Transverse colon (tissue), 4 donors: ENCODE results near the gene DENND1A. TPM values are rescaled to one million over a fixed set of nuclear protein-coding genes. Genes with fewer than 3 reads are reported as not detected.

Experiments used
- DNase-seq: peaks from one replicate; pipeline ENCODE4 v3.0.0-alpha.2; 2019
- H3K27ac ChIP-seq, 4 donors: fragments of 200-600 bp; sonication (generic); 2 replicates each; pipeline ENCODE4 v1.5.1; 2016 to 2018; ENCODE audit warnings: inconsistent platforms in 4 of 4
- H3K27me3 ChIP-seq: fragments of 200-600 bp; sonication (generic); 2 replicates; pipeline ENCODE4 v1.5.1; 2017; ENCODE audit warnings: inconsistent platforms
- H3K36me3 ChIP-seq, 4 donors: fragments of 200-600 bp; sonication (generic); 2 replicates each; pipeline ENCODE4 v1.5.1; 2017 to 2019; ENCODE audit warnings: inconsistent platforms in 4 of 4
- H3K4me1 ChIP-seq, 4 donors: fragments of 200-600 bp; sonication (generic); 2 replicates each; pipeline ENCODE4 v1.5.1; 2017 to 2020; ENCODE audit warnings: inconsistent platforms in 4 of 4
- H3K4me3 ChIP-seq, 4 donors: fragments of 200-600 bp; sonication (generic); 1 replicate in 1 of 4; 2 replicates in 3 of 4; pipeline versions ENCODE4 v1.5.1 to v1.6.1; 2017 to 2019; ENCODE audit warnings: inconsistent platforms in 4 of 4
- H3K9me3 ChIP-seq, 2 donors: fragments of 200-600 bp; sonication (generic); 2 replicates each; pipeline ENCODE4 v1.5.1; 2017 to 2019; ENCODE audit warnings: inconsistent platforms in 2 of 2
- CTCF ChIP-seq, 5 experiments: fragments of 200-600 bp in 3 of 5; fragments of 450-650 bp in 2 of 5; sonication (generic) in 3 of 5; IDR thresholded peaks; 1 replicate in 2 of 5; 2 replicates in 3 of 5; pipeline ENCODE4 v1.5.1; 2016 to 2017; ENCODE audit warnings: antibody characterized with exemption in 5 of 5, inconsistent platforms in 3 of 5, mild to moderate bottlenecking in 2 of 5, moderate library complexity in 1 of 5
- EP300 ChIP-seq: sonication (generic); formaldehyde crosslinking; IDR thresholded peaks from one replicate; pipeline ENCODE4 v1.6.1; 2017; ENCODE audit warnings: antibody characterized with exemption, low read depth
- POLR2A ChIP-seq: fragments of 450-650 bp; IDR thresholded peaks from one replicate; pipeline ENCODE4 v1.6.1; 2016; ENCODE audit warnings: antibody characterized with exemption, mild to moderate bottlenecking, moderate library complexity
- POLR2AphosphoS5 ChIP-seq, 3 donors: sonication (generic); formaldehyde crosslinking; IDR thresholded peaks; one replicate each; pipeline ENCODE4 v1.6.1; 2016; ENCODE audit warnings: antibody characterized with exemption in 3 of 3
- WGBS, 2 donors: methylation state at CpG; one replicate each; pipeline ENCODE4 v1.1.5; 2018; ENCODE audit warnings: low coverage in 1 of 2; 5-methylcytosine and 5-hydroxymethylcytosine counted together
- in situ Hi-C, 4 donors: fragments of 200-750 bp; cut with MboI; loops; one replicate each; pipeline versions ENCODE4 v1.15.0 to v1.15.1; 2017; ENCODE audit warnings: low sequenced_read_pairs in 3 of 4, low pct_ligation_motif_present in 1 of 4, low pct_unique_long_range_greater_than_20kb in 1 of 4
- intact Hi-C: fragments of 100-400 bp; cut with DNase I; formaldehyde crosslinking; loops from one replicate; pipeline ENCODE4 v1.15.1; 2023; ENCODE audit warnings: low total_unique reads
- total RNA-seq, 4 donors: library from RNA; depleted of rRNA; stranded (reverse); fragments of >200 nt; gene quantifications; one replicate each; pipeline ENCODE4 v1.1.0, GENCODE V29; 2016

Gene DENND1A
- total RNA-seq, 4 donors from 2014 or later: 12.5 to 78.6 (median 40.0) TPM

- intact Hi-C loops: loop anchor here (10.0 kb wide), 1 partner anchor 1652 kb away; the partner anchor contains the start of gene RABEPK
- WGBS, 2 donors: 96 to 97% methylated on average over 4 to 5 of the region's 5 CpGs
- no peak overlapping the region for H3K4me3 ChIP-seq
- H3K27me3 ChIP-seq: no peaks in the 10 kb centered on the region
- H3K36me3 ChIP-seq: peaks cover 0 to 15% (median 0%) of the 10 kb centered on the region in 4 donors
- in situ Hi-C loops: no loop called here
- no peak for DNase-seq
- no peaks in the 10 kb centered on the region for H3K4me1 ChIP-seq
- TF ChIP-seq EP300 (no peak), POLR2AphosphoS5 (IDR thresholded peaks at IDR 0.05) (no peak), POLR2A (no peak), CTCF (IDR thresholded peaks at IDR 0.05) (no peak)
- H3K27ac ChIP-seq: no peak overlapping the region
- no peaks in the 10 kb centered on the region for H3K9me3 ChIP-seq
Measured at GRCh38 chr9:123552530-123552929, 377.4 kb downstream of the DENND1A start.

GRCh38 chr9:123551734-123552133, 378.2 kb downstream of the DENND1A start:
- WGBS, 2 donors: 90 to 92% methylated on average over 2 to 10 of the region's 10 CpGs
- Histone ChIP-seq H3K27me3 (no peaks in the 10 kb centered on the region), H3K9me3 (no peaks in the 10 kb centered on the region), H3K27ac (no peak overlapping the region), H3K4me1 (no peaks in the 10 kb centered on the region), H3K36me3 (peaks cover 0 to 10% (median 0%) of the 10 kb centered on the region in 4 donors), H3K4me3 (no peak overlapping the region)
- in situ Hi-C loops: no loop called here
- no peak for TF ChIP-seq CTCF (IDR thresholded peaks at IDR 0.05)
- no peak for TF ChIP-seq EP300
- no peak for TF ChIP-seq POLR2A
- TF ChIP-seq POLR2AphosphoS5 (IDR thresholded peaks at IDR 0.05): no peak
- intact Hi-C loops: loop anchor here (10.0 kb wide), 1 partner anchor 1653 kb away; the partner anchor contains the start of gene RABEPK
- DNase-seq: no peak

GRCh38 chr9:123550797-123551196, 379.1 kb downstream of the DENND1A start:
- 77 to 100% methylated on average over 1 to 5 of the region's 5 CpGs for WGBS, 2 donors
- intact Hi-C loops (loop anchor here (10.0 kb wide), 1 partner anchor 1654 kb away; the partner anchor contains the start of gene RABEPK), in situ Hi-C loops (no loop called here)
- Histone ChIP-seq H3K9me3 (no peaks in the 10 kb centered on the region), H3K4me3 (no peak overlapping the region), H3K27me3 (no peaks in the 10 kb centered on the region), H3K36me3 (peaks cover 0 to under 1% (median 0%) of the 10 kb centered on the region in 4 donors), H3K27ac (no peak overlapping the region), H3K4me1 (no peaks in the 10 kb centered on the region)
- no peak for TF ChIP-seq EP300
- TF ChIP-seq CTCF (IDR thresholded peaks at IDR 0.05): no peak
- no peak for TF ChIP-seq POLR2AphosphoS5 (IDR thresholded peaks at IDR 0.05)
- TF ChIP-seq POLR2A: no peak
- no peak for DNase-seq

GRCh38 chr9:123550012-123550411, 379.9 kb downstream of the DENND1A start:
- Histone ChIP-seq H3K27ac (no peak overlapping the region), H3K36me3 (no peaks in the 10 kb centered on the region), H3K4me3 (no peak overlapping the region), H3K27me3 (no peaks in the 10 kb centered on the region), H3K9me3 (no peaks in the 10 kb centered on the region), H3K4me1 (no peaks in the 10 kb centered on the region)
- in situ Hi-C loops: no loop called here
- no peak for DNase-seq
- intact Hi-C loops: loop anchor here (10.0 kb wide), 1 partner anchor 1655 kb away; the partner anchor contains the start of gene RABEPK
- WGBS, 2 donors: 57 to 81% methylated on average over 1 to 3 of the region's 3 CpGs
- TF ChIP-seq POLR2AphosphoS5 (IDR thresholded peaks at IDR 0.05) (no peak), EP300 (no peak), POLR2A (no peak), CTCF (IDR thresholded peaks at IDR 0.05) (no peak)
